Measurements from ENCODE around the gene TRPT1. TPM values are rescaled to one million over a fixed set of nuclear protein-coding genes. Genes with fewer than 3 reads are reported as not detected.

Gene TRPT1
- total RNA-seq, 2 donors from 2014 or later, result 45.6 to 60.4 TPM

GRCh38 chr11:64181506-64182411, 44.2 kb downstream of the TRPT1 start:
- peak overlapping the region; percentile 22 for H3K4me3 Mint-ChIP-seq
- no peak overlapping the region for H3K9ac ChIP-seq (ENCODE audit: extremely low read depth, low read length, poor library complexity, severe bottlenecking)

DNA sequence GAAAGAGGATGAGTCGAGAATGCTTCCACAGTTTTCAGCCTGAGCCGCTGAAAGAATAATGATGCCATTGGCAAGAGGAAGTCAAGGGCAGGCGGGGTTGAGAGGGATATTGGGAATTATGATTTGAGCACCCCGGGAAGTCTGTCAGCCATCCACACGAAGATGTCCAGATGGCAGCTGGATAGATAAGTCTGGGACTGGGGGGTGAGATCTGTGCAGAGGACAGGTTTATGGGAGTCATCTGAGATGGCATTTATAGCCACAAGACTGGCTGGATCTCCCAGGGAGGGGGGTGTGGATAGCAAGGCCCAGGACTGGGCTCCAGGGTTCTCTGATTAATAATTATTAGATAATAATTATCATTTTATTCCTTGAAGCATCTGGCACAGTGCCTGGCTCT, 45.1 kb downstream of the TRPT1 start:
- Histone ChIP-seq H3K36me3 (ENCODE audit: control insufficient read depth, insufficient read depth, low read length) (no peaks in the 10 kb centered on the region), H3K27me3 (ENCODE audit: control insufficient read depth, insufficient read depth, low read length, poor library complexity, severe bottlenecking) (no peaks in the 10 kb centered on the region), H3K4me3 (ENCODE audit: low read length) (no peak overlapping the region), H3K9ac (ENCODE audit: extremely low read depth, low read length, poor library complexity, severe bottlenecking) (no peak overlapping the region), H3K9me3 (ENCODE audit: control insufficient read depth, low read length) (no peaks in the 10 kb centered on the region), H3K4me1 (ENCODE audit: control insufficient read depth, insufficient read depth, low read length) (peaks cover 6% of the 10 kb centered on the region), H3K27ac (ENCODE audit: low read depth, low read length) (no peak overlapping the region)
- H3K9me3 Mint-ChIP-seq, result no peaks in the 10 kb centered on the region
- no peak overlapping the region for H3K27ac Mint-ChIP-seq
- TF ChIP-seq, protein P1, sequence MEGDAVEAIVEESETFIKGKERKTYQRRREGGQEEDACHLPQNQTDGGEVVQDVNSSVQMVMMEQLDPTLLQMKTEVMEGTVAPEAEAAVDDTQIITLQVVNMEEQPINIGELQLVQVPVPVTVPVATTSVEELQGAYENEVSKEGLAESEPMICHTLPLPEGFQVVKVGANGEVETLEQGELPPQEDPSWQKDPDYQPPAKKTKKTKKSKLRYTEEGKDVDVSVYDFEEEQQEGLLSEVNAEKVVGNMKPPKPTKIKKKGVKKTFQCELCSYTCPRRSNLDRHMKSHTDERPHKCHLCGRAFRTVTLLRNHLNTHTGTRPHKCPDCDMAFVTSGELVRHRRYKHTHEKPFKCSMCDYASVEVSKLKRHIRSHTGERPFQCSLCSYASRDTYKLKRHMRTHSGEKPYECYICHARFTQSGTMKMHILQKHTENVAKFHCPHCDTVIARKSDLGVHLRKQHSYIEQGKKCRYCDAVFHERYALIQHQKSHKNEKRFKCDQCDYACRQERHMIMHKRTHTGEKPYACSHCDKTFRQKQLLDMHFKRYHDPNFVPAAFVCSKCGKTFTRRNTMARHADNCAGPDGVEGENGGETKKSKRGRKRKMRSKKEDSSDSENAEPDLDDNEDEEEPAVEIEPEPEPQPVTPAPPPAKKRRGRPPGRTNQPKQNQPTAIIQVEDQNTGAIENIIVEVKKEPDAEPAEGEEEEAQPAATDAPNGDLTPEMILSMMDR (conservative IDR thresholded peaks at IDR 0.05), result no peak
- H3K36me3 Mint-ChIP-seq (ENCODE audit: low read depth), result peaks cover 9% of the 10 kb centered on the region
- no peaks in the 10 kb centered on the region for H3K27me3 Mint-ChIP-seq (ENCODE audit: insufficient read depth)
- no peak overlapping the region for H3K4me3 Mint-ChIP-seq
- WGBS, 2 experiments (ENCODE audit: insufficient coverage in 1 of 2, insufficient read length in 1 of 2), result 89 to 92% methylated on average over 3 to 5 of the region's 5 CpGs
- no peak for DNase-seq
- peaks cover 10% of the 10 kb centered on the region for H3K4me1 Mint-ChIP-seq

More at GRCh38 chr11:64181506-64182411, 44.2 kb downstream of the TRPT1 start:
- no peaks in the 10 kb centered on the region for H3K27me3 Mint-ChIP-seq (ENCODE audit: insufficient read depth)
- DNase-seq, result peak; percentile 93
- WGBS, 2 experiments (ENCODE audit: insufficient coverage in 1 of 2, insufficient read length in 1 of 2), result 61 to 84% methylated on average over 5 to 17 of the region's 17 CpGs
- peaks cover 10% of the 10 kb centered on the region for H3K4me1 Mint-ChIP-seq
- H3K4me3 ChIP-seq (ENCODE audit: low read length), result no peak overlapping the region
- H3K27me3 ChIP-seq (ENCODE audit: control insufficient read depth, insufficient read depth, low read length, poor library complexity, severe bottlenecking), result no peaks in the 10 kb centered on the region
- no peaks in the 10 kb centered on the region for H3K9me3 Mint-ChIP-seq
- H3K9me3 ChIP-seq (ENCODE audit: control insufficient read depth, low read length), result no peaks in the 10 kb centered on the region
- TF ChIP-seq, protein P1 (conservative IDR thresholded peaks at IDR 0.05), result no peak
- peak overlapping the region; percentile 72 for H3K27ac Mint-ChIP-seq
- H3K27ac ChIP-seq (ENCODE audit: low read depth, low read length), result peak overlapping the region; percentile 30
- H3K36me3 Mint-ChIP-seq (ENCODE audit: low read depth), result peaks cover 9% of the 10 kb centered on the region
- peaks cover 6% of the 10 kb centered on the region for H3K4me1 ChIP-seq (ENCODE audit: control insufficient read depth, insufficient read depth, low read length)
- H3K36me3 ChIP-seq (ENCODE audit: control insufficient read depth, insufficient read depth, low read length), result no peaks in the 10 kb centered on the region

- Mint-ChIP-seq H3K36me3 (ENCODE audit: low read depth) (peaks cover 9% of the 10 kb centered on the region), H3K4me1 (peaks cover 8% of the 10 kb centered on the region), H3K9me3 (peaks cover 3% of the 10 kb centered on the region), H3K4me3 (no peak overlapping the region), H3K27ac (no peak overlapping the region), H3K27me3 (ENCODE audit: insufficient read depth) (peaks cover 2% of the 10 kb centered on the region)
- H3K4me3 ChIP-seq (ENCODE audit: low read length), result no peak overlapping the region
- 96 to 99% methylated on average over 12 of the region's 12 CpGs for WGBS, 2 experiments (ENCODE audit: insufficient coverage in 1 of 2, insufficient read length in 1 of 2)
- no peaks in the 10 kb centered on the region for H3K27me3 ChIP-seq (ENCODE audit: control insufficient read depth, insufficient read depth, low read length, poor library complexity, severe bottlenecking)
- H3K4me1 ChIP-seq (ENCODE audit: control insufficient read depth, insufficient read depth, low read length), result peaks cover 6% of the 10 kb centered on the region
- no peak for DNase-seq
- TF ChIP-seq, protein P1 (conservative IDR thresholded peaks at IDR 0.05), result no peak
- H3K27ac ChIP-seq (ENCODE audit: low read depth, low read length), result no peak overlapping the region
- peaks cover 1% of the 10 kb centered on the region for H3K9me3 ChIP-seq (ENCODE audit: control insufficient read depth, low read length)
- H3K9ac ChIP-seq (ENCODE audit: extremely low read depth, low read length, poor library complexity, severe bottlenecking), result no peak overlapping the region
- no peaks in the 10 kb centered on the region for H3K36me3 ChIP-seq (ENCODE audit: control insufficient read depth, insufficient read depth, low read length)
These were observed 46.9 kb downstream of the TRPT1 start for GRCh38 chr11:64178951-64179639.
